Measurements from ENCODE around the gene MARCHF5.
A peak's percentile ranks its signal among the peaks of the same experiment; 100 is the strongest.

The MARCHF5 gene, protein sequence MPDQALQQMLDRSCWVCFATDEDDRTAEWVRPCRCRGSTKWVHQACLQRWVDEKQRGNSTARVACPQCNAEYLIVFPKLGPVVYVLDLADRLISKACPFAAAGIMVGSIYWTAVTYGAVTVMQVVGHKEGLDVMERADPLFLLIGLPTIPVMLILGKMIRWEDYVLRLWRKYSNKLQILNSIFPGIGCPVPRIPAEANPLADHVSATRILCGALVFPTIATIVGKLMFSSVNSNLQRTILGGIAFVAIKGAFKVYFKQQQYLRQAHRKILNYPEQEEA

DNA sequence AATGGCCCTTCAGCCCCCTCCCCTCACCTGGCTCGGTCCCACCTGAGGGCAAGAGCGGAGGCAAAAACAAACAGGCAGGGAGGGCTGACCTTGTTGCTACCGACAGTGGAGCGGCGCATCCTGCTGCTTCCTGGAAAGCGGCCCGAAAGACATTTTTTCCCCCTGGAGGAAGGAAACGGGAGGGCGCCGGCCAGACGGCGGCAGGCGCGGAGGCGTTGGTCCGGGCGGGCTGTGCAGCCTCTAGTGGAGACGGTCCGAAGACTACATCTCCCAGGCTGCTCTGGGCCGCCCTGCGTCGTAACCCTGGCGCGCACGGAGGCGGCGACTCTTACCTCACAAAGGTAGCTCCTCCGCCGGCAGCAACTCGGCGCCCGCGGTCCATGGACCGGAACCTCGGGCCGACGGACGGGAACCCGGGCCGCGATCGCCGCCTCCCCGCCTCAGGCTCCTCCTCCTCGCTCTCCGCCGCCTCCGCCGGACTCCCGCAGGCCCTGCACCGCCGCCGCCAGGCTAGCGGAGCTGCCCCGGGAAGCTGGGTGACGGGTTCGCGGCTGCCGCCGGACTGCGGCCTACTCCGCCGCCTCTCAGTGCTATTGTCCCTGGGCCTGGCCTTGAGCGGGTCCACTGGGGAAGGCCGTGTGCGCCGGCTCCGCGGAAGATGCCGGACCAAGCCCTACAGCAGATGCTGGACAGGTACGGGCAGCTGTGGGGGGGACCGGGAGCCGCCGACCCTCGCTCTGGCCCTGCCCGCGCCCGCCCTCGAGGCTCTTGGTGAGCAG is at the start of gene MARCHF5, which contains the start of gene CPEB3:
Gene MARCHF5, plus strand, starts transcription at position 331 of the 779 bp plus-strand sequence. Its CDS starts 328 bp downstream, at position 659.
Gene CPEB3, minus strand, starts transcription at position 242 of the 779 bp plus-strand sequence. CDS start 50,728 bp downstream, outside the sequence.
- peak; percentile 97 for DNase-seq

DNA sequence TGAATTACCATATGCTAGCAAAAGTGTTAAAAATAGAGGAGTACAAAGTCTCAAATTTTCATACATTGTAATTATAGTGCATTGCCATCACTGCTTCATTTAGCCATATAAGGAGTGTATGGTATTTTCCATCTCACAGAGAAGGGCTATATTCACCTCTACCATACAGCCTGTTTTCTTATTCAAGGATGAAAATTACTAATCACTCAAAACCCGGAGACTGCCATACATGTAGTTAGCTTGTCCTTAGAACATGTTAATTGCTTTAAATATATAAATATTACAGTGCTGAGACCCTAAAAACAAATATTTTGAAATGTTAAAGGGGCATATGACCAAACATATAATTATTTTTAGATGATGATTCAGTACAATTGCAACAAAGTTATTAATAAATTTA is 49.5 kb upstream of the MARCHF5 start:
- DNase-seq = no peak

DNA sequence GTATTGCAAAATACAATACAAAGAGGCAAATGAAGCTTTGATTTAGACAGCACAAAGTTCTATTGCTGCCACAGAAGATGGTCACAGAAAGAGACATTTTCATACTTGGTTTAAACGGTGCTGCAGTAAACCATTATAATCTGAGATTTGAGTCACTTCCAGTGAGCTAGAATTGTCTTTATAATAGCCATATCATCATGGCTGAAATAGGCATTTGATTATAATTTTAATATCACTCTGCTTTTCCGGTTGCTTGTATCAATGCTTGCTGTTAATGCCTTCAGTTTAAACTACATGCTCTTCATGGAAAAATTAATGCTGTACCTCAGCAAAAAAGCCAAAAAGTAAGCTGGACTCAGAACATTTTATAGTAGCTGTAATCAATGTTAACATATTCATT is 48.6 kb upstream of the MARCHF5 start:
- DNase-seq = no peak

DNA sequence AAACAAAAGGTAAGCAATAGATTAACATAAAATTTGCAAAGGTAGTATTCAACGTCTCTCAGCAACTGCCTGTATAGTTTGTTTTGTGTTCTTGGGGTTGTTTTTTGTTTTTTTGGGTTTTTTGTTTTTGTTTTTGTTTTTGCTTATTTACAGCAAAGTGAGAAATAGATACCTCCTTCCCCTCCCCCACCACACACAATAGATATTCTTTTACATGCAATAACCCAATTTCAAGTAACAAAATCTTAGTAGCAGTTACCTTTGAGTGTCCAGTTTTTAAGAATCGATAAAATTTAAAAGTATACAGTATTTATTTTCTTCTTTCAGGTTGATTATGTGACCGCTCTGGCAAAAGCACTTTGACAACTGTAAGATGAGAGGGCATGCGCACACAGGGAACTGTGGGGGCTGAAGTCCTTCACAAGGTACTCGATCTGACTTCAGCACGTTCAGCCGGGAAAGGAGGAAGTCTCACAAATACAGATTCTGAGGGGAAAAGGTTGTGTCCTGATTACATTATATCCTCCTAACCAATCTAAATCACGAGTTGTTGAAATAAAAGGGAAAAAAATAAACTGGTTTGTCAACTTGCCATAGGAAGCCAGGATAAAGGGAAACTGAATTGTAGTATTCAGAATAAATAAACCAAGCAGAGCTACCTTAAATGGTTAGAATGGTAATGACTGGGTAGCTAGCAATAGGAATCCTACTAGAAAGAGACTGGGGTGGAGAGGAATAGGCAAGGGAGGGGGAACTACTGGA is 47.9 kb upstream of the MARCHF5 start:
- peak; percentile 38 for DNase-seq

DNA sequence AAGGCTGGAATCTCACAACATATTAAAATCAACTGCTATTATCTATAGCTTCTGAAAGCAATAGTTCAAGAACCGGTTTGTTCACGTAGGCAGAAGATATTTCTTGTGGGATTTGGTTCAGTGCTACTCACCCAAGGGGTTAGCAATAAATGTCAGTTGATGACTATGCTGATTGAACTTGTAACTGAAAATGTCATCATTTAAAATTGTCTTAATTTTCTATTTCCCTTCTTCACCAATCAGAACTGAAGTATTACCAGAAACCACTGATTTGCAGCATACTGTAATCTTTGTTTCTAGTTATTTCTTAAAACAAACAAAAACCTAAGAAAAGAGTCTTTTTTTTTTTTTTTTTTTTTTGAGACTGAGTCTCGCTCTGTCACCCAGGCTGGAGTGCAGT is 46.2 kb upstream of the MARCHF5 start:
- DNase-seq = peak; percentile 7

DNA sequence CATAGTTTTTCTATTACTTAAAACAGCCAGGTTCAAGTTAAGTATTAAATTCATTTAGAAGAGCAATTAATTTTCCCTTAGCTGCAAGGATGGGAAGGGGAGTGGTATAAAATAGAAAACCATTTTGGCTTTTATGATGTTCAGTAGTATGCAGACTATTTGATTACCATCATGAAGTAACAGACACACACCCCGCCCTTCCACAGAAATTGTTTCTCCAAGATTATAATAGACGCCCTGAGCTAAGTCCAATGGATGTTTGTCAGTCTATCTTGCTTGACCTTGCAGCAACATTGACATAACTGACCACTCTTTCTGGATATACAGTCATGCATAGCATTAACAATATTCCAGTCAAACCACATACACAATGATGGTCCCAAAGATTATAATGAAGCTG is 42.4 kb upstream of the MARCHF5 start:
- no peak for DNase-seq

DNA sequence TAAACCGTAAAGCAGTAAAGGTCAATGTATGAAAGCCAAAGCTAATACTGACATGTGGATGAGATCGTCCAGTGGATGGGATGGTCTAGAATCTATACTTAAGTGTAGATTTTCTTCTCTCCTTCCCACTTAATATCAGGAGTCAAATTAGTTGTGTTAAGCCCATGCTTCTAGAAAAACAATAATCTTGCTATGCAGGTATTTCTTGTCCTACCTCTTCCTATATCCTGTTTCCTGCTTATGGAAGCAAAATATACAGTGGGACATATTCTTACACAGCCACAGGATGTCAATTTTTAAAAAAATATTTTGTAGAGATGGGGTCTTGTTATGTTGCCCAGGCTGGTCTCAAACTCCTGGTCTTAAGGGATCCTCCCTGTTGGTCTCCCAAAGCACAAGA is 27.6 kb upstream of the MARCHF5 start:
- DNase-seq = no peak

DNA sequence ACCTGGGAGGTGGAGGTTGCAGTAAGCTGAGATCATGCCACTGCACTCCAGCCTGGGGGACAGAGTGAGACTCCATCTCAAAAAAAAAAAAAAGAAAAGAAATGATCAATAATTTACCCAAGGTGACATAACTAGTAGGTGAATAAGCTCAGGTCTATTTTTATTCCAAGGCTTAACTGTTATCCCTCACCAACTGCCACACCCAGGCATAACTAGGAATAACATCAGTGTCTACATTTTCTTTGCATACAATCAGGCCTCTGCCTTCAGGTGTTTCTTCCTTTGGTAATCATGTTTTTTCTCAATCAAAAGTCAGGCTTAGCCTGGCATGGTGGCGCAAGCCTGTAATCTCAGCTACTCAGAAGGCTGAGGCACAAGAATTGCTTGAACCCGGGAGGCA is 26.7 kb upstream of the MARCHF5 start:
- DNase-seq = no peak

DNA sequence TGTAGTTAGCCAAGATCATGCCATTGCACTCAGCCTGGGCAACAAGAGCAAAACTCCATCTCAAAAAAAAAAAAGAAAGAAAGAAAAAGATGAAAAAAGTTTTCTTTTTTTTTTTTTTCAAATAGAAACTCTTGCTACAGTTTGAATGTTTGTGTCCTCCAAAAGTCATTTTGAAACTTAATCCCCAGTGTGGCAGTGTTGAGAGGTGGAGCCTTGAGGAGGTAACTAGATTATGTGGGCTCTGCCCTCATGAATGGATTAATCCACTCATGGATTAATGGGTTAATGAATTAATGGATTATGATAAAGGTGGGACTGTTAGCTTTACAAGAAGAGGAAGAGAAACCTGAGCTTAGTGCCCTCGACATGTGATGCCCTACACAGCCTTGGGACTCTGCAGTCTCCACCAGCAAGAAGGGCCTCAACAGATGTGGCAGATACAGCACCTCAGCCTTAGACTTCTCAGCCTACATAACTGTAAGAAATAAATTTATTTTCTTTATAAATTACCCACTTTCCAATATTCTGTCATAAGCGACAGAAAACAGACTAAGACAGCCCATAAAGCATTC is 25.2 kb upstream of the MARCHF5 start:
- DNase-seq = peak; percentile 31

DNA sequence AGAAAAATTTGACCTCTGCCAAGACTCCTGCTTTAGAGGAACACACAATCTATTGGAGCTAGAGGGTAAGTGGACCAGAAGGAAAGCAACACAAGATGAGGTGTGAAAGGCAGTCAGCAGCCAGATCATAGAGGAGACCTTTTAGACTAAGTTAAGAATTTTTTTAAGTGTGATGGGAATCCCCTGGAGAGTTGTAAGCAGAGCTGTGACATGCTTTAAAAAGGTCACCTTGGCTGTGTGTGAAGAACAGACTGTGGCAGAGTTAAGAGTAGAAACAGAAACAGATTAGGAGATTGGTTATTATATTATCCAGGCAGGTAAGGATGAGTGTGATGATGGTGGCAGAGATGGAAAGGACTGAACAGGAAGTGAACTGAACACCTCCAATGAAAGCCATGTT is 23.6 kb upstream of the MARCHF5 start:
- no peak for DNase-seq

DNA sequence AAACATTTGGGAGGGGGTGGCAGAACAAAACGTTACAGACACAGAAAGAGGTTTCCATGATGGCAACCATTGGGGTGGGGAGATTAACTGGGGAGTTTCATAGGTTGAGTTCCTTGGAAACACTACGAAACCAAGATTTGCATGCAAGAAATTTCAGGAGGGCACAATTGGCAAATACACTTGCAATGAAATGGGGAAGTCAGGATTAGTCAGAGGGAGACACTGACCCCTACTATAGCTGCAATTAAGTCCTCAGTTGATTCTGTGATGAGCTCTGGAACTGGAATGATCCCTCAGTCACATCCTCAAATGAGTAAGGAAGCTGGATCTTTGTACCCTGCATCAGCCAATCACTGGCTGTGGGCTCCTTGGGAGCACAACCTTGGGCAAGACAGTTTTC is 22.2 kb upstream of the MARCHF5 start:
- DNase-seq = no peak

DNA sequence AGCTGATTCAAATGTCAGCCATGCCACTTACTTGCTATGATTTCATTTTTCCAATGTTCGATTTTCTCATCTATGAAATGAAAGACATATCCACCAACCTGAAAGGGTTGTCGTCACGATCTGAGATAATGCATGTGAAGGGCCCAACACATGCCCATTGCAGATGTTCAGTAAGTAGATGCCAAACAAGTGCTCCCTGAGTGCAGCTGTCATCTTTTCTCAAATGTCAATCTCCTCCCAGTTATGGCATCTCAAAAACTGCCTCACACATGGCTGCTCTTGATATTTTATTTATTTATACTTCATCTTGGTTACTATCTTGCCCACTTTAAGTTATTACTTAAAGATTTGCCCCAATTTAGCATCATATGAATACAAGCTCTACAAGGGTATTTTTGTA is 16.9 kb upstream of the MARCHF5 start:
- no peak for DNase-seq

DNA sequence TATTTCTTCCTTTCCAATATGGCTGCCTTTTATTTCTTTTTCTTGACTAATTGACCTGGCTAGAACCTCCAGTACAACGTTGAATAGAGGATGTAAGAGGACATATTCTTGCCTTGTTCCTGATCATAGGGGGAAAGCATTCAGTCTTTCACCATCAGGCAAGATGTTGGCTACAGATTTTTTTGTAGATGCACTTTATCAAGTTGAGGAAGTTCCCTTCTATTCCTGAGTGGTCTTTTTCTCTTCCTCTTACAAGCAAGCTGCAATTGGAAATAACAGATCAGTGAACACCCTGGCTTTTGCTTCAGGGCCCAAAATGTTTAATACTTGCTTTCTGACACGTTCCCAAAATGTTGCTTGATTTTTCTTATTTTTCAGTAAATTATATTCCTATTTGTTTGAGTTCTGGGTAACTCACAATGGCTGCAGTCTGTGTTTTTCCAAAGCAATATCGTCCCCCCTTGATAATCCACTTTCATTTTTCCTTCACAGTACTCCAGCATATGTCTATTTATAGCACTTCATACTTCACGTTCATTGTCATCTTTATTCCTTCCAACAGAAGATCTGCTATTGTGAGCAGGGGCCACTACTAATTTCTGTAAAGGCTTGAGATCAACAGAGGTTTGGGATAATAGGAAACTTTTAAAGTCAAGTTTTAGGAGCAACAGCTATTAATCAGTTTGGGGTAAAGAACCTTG is 11.8 kb upstream of the MARCHF5 start:
- DNase-seq = no peak

DNA sequence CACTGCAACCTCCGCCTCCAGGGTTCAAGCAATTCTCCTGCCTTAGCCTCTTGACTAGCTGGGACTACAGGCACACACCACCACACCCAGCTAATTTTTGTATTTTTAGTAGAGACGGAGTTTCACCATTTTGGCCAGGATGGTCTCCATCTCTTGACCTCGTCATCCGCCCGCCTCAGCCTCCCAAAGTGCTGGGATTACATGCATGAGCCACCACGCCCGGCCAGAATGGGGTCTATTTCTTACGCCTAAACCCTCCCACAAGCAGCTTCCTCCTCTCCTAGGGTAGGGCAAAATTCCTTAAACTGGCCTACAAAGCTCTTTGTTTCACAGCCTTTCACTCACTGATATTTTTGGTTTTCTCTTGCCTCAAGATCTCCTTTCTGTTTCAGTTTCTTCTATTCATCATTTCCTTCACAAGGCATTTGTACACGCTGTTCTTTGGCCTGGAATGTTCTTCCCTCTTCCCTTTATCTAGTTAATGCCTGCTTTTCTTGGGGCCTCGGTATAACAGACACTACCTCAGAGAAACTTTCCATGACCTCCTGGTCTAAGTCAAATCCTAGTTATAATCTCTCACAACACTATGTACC is 6.8 kb upstream of the MARCHF5 start:
- peak; percentile 2 for DNase-seq

DNA sequence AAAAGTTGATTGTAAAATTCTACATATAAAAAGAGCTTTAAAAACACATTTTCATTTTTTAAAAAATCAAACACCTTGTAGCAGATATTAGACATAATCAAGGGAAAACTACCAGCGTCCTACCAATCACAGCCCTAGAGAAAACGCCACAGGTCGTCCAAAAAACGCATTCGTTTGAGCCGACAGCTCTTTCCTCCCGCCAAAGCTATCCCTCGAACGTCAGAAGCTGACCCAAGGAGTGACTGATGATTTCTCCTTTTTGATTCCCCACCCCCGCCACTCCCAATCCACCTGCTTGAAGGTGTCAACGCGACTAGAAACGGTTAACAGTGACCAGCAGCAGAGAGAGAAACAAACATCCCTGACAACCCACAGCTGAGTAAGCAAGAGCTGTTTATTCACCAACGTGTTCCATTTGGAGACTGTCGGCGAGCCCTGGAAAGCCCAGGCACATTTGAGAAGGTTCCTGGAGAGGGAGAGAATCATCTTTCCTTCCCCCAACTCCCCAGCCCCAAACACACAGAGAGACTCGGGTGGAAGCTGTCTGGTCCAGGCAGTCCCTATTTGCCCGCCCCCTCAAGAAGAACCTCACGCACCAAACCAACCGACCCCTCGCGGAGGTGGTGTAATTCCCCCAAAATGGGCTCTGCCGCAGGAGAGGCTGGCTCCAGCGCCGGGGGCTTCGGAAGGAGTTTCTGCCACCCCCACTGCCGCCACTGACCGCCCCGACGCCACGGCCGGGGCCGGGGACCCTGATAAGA is 711 bp upstream of the MARCHF5 start:
- peak; percentile 25 for DNase-seq

DNA sequence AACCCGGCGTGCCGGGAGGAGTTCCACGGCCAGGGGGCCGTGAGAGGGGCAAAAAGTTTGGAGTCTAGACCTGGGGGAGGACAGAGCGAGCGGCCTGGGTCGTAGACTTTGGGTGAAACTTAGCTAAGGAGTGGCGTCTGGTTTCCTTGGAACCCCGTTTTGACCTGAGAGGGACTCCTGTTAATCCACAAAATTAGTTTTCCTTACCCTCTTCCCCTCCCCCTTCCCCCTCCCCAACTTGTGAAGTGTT is 574 bp downstream of the MARCHF5 start:
- no peak for DNase-seq

DNA sequence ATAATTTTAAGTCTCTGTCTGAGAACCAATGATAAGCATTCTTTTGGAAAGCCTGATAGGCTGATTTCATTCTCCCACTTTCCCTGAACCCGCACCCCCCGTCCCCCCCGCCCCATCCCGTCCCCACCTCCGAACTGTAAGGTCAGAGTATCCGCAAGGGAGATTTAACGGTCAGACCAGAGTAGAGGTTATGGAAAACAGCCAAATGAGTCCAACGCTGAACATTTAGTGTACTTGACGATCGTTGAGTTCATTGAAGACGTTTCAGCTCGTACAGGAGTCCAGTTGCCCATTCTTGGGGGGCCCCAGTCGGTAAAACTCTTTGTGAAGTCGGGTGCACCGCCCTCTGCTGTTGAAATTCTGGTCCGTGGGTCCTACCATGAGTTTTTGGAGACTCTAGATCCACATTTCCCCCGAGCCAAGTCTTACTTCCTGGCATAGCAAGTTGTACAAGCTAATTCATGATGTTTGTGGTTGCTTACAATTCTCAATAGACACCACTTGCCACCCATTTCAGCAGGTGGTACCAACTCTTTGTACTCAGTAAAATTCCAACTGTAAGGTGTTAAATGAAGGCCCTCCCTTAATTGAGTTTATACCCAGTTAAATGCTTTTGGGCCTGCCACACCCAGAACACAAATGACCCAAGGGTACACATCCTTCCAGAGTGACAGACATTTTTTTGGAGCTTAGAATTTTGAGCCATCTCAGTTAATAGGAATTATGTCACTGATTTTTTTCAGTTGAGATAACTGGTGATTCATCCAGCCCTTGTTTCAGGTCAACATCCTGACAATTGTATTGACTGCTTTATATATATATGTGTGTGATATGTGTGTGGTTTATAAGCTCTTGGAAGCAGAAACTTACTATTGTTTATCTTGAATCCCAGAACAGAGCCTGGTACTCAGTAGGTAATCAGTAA is 1.2 kb downstream of the MARCHF5 start:
- peak; percentile 63 for DNase-seq

DNA sequence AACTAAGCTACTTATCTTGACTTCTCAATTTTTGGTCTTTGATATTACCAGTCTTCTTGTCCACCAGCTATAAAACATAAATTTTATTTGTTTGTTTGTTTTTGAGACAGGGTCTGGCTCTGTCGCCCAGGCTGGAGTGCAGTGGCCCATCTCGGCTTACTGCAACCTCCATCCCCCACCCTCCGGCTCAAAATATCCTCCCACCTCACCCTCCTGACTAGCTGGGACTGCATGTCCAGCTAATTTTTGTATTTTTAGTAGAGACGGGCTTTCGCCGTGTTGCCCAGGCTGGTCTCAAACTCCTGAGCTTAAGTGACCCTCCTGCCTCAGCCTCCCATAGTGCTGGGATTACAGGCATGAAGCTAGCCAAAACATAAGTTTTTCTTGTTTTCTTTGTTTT is 7.5 kb downstream of the MARCHF5 start:
- DNase-seq = no peak

DNA sequence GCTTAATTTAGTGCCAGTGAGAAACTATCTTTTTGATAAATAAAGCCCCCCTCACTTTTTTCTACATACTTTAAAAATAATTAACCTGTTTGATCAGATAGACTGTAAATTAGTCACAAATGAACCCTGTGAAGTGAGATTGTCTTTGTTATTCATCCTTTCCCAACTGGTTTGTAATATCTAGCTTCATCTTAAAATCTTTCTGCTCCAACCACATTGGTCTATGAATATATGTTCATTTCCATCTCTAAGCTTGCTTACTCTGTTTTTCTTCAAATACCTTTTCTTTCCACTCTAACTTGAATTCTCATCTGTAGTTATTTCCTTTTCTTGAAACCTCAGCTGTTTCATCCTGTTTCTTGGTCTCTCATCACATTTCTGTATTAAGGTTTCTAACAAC is 12.1 kb downstream of the MARCHF5 start:
- peak; percentile 7 for DNase-seq

DNA sequence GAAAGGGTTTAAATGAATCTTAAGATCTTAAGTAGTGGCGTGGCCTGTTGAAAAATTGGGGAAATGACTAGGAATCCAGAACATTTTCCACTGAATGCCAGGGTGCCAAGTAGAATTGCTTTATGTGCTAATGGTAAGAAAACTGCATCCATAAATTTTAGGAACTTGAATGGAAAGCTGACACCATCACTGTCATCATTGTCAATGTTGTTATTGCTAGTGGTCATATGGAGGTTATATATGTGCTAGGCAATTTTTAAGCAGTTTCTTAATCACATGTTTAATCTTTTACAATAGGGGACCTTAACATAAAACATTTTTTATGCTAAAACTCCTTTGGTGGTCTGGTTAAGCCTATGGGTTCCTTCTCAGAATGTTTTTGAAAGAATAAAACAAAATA is 13.1 kb downstream of the MARCHF5 start:
- DNase-seq = no peak
